ENCODE measurements around the gene NRM.
A peak's percentile ranks its signal among the peaks of the same experiment; 100 is the strongest.
"Not testable (repeated sequence)": the region's sequence is repeated elsewhere in the genome, so short reads cannot be mapped to it uniquely, and the experiment has no call there.

NRM gene

DNA sequence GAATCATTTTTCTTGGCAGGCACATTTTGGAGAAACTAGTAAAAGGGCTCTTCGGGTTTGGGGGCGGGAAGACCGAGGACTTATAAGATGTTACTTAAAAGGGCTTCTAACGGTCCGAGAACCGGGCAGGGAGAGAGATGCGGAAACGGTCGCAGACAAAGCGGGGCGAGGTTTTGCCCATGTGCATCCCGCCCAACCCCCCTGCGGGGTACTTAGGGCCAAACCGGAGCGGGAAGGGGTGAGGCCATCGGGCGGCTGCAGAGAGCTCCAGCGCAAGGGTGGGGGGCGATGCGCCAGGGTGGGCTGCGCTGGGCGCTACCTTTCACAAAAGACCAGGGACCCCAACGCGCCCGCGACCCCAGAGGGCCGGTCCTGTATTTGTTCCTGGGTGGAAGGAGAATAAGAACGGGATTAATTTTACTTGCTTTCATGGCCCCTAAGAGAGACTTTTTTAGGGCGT lies 30.0 kb upstream of the NRM start:
- DNase-seq (ENCODE audit: low spot score) = peak; percentile 42

DNA sequence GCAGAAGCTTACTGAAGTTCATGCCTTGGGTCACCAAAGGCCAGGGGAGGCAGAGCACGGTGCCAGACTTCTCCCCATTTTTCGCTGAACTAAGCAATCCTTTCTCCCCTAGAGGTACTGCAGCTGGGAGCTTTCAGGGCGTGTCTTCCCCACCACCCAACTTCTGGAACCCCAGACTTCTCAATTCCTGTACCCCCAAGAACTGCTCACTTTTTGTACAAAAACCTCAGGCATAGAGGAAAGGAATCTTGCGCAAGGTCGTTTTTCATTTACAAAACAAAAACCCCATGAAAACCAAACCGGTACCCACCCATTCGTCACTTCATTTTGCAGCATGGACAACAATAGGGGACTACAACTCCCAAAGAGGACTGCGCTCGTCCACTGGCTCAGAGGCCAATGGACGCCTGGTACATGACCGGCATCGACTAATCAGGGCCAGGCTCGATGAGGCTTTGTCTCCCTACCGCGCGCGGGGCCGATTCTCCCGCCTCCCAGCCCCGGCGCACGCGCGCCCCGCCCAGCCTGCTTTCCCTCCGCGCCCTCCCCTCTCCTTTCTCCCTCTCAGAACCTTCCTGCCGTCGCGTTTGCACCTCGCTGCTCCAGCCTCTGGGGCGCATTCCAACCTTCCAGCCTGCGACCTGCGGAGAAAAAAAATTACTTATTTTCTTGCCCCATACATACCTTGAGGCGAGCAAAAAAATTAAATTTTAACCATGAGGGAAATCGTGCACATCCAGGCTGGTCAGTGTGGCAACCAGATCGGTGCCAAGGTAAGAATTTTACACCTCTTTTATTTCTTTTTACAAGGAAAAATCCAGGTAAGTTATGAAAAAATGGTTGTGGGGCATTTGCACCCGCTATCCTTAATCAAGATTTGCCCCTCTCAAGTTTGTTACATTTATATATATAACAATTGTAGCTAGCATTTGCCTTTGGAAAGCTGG lies 29.3 kb upstream of the NRM start, which contains the start of gene TUBB:
Gene TUBB (plus strand): TSS at position 562 of the 947 bp plus-strand sequence. CDS start 155 bp downstream, at position 717.
- peak; percentile 96 for DNase-seq (ENCODE audit: low spot score)

DNA sequence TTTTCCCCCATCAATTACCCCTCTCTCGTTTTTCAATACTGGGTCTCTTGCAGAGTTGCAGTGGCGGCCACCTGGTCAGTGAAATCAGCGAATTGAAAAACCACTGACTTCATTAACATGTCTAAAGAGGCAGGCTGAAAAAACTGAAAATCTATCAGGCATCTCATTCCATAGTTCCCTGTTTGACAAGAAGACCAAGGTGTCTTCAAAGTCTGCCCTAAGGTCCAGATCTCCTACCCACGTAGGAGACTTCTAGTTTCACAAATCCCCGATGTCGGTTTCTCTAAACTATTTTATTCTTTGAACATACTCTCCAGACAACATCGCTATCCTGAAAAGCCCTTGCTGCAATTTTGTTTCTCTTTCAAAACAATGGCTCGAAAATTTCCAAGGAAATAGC lies 28.6 kb upstream of the NRM start:
- no peak for DNase-seq (ENCODE audit: low spot score)

DNA sequence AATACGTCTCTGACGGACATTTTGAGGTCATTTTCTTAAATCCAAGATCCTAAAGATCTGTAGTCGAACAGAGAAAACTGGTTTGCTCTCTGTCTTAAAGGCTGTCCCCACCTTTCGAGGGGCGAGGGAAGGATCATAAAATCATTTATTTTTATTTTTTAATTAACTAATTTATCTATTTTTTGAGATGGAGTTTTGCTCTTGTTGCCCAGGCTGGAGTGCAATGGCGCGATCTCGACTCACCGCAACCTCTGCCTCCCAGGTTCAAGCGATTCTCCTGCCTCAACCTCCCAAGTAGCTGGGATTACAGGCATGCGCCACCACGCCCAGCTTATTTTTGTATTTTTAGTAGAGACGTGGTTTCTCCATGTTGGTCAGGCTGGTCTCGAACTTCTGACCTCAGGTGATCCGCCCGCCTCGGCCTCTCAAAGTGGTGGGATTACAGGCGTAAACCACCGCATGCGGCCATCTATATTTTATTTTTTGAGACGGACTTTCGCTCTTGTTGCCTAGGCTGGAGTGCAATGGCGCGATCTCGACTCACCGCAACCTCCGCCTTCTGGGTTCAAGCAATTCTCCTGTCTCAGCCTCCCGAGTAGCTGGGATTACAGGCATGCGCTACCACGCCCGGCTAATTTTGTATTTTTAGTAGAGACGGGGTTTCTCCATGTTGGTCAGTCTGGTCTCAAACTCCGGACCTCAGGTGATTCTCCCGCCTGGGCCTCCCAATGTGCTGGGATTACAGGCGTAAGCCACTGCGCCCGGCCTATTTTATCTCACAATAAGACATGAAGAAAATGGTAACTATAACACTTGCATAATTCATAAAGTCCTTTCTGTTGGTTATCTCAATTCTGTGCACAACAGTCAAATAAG lies 27.3 kb upstream of the NRM start:
- not testable (repeated sequence) for DNase-seq (ENCODE audit: low spot score)

DNA sequence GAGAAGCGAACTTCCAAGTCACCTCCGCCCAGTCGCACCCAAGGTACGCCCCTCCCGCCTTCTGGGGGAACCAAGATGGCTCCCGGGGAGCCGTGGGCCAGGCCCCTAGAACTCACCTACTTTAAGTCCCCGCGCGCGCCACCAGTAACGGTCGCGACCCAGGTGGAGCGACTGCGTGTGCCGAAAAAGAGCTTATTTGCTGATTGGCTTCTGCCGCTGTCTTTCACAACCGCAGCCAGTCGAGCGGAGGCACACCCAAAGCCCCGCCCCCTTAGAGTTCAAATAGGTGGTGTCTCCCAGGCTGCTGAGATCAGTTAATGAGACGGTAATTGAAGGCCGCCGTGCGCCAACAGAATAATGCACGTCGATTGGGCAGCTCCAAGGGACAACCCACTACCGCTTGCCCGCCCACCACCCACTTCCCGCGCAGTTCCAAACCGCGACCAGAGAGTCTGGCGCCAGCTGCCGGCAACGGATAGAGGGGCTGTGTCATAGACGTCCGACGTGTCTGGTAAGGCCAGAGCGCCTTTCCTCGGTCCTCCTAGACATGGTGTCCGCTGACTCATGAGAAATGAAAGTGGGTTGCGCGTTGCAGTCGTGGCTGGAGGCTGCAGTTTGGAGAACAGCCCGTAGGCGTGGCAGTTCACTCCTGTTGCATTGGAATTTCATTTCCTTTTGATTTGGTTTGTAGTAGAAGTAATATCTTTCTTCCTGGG lies 26.5 kb upstream of the NRM start, which contains the start of gene MDC1:
Gene MDC1 (minus strand): TSS at position 153 of the 716 bp plus-strand sequence. CDS start 2,106 bp downstream, outside the sequence.
- DNase-seq (ENCODE audit: low spot score) = peak; percentile 100

DNA sequence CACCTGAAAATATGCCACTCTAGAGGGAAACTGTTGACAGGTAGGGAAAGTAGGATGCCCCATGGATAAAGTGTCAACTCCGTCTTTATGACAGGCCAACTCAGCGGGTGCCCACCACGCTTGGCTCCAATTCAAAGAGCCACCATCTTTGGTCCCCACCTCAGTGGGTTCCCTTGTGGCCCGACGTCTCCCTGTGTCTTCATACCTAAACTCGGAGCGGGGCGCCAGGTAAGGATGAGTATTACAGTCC lies 26.0 kb upstream of the NRM start:
- DNase-seq (ENCODE audit: low spot score) = no peak

DNA sequence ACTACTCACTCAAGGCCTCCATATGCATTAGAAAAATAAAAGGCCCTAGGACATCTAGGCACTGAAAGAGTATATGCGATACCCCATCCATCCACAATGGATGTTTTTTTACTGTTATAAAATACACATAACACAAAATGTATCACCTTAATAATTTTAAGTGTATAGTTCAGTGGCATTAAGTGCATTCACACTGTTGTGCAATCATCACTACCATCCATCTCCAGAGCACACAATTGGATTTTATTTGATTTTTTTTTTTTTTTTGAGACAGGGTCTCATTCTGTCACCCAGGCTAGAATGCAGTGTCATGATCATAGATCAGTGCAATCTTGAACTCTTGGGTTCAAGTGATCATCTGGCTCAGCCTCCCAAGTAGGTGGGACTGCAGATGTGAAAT lies 23.5 kb upstream of the NRM start:
- no peak for DNase-seq (ENCODE audit: low spot score)

DNA sequence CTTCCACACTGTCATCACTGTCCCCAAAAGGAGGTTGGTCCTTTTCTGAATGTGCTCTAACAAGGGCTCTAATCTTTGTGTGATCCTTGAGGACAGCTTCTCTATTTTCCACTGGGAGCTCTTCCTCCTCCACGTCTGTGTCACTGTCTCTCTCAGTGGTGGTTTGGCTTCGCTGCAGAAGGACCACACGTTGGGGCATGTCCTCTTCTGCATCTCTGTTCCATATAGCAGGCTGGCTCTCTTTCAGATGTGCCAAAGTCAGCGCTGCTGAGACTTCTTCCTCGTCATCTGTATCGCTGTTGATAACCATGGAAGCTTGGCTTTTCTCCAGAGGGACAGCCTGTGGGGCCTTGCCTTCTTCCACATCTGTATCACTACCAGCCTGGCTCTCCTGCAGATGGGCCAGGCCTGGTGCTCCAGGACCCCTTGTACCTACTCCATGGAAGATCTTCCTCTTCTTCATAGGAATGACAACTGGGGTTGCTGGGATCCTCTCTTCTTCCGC lies 21.7 kb upstream of the NRM start:
- DNase-seq (ENCODE audit: low spot score) = no peak

DNA sequence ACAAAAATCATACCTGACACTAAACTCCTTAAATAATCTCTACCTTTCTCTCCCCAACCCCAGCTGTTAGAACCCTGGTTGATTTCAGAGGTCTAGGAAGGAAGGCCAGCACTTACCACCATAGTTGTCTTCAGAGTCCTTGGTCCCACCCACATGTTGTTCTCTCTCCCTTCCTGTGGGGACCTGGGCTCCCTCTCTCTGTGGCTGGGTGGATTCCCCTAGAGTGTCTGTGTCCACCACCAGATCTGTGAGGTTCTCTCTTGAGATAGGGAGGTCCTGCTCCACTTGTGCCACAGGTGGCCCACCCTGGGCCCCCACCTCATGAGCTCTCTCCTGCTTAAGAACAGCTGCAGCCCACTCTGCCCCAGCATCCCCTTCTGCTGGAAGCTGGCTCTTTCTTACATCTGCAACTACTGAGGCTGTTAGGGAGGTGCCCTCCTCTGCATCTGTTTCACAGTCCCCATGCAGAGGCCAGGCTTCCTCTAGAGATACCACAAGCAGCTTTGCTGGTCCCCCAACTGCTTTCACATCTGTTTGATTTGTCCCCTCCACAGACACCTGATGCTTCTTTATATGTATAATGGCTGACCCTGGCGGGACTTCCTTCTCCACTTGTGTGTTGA lies 21.1 kb upstream of the NRM start:
- DNase-seq (ENCODE audit: low spot score) = no peak

DNA sequence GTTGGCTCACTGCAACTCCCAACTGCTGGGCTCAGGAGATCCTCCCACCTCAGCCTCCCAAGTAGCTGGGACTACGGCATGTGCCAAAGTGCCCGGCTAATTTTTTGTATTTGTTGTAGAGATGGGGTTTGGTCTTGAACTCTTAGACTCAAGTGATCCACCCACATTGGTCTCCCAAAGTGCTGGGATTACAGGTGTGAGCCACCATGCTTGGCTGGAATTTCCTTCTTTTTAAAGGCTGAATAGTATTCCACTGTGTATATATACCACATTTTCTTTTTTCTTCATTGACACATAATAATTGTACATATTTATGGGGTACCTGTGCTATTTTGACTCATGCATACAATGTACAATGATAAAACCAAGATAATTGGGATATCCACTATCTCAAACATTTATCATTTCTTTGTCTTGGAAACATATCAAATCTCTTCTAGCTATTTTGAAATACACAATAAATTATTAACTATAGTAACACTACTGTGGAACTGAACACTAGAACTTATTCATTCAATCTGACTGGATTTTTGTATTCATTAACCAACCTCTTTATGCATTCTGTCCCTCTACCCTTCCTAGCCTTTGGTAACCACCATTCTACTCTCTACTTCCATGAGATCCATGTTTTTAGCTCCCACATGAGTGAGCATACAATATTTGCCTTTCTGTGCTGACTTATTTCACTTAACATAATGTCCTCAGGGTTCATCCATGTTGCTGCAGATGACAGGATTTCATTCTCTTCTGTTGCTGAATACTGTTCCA lies 18.5 kb upstream of the NRM start:
- no peak for DNase-seq (ENCODE audit: low spot score)

DNA sequence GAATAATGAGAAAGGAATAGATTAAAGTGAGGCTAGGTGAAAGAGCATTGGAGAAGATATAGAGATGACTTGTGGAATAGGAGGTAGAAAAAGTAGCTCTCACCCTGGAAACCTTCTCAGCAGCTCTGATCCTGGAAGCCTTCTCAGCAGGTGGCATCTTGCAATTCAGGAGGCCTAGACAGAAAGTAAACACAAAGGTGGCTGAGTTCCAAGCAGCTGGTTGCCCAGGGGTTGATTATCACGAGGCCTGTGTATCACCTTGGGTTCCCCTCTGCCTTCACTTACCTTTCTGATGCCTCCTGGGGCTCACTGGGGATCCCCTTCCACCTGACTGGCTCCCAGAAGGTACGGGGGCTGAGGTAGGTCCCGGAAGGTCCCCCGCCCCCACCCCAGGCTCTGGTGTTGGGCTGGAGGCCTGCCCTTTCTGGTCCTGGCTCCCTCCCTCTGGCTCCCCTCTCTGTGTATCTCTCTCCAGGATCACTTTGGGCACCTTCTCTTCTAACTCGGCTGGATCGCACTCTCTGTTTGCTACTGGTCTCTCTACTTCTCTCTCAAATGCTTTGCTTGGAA lies 16.6 kb upstream of the NRM start:
- DNase-seq (ENCODE audit: low spot score) = no peak

DNA sequence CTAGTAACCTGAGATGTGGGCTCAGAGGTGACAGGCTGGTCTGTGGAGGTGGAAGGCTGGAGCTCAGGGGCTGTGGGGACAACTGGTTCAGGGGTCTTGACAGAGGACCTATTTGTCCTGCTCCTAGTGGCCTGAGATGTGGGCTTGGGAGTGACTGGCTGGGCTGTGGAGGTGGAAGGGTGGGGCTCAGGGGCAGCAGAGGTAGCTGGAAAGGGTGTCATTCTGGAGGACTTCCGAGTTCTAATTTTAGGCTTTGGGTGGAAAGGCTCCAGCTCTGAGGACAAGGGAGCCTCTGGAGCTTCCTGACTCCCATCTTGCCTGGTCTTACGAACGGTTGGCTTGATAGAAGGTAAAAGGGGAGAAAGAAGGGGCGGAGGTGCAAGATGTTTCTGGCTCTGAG lies 14.8 kb upstream of the NRM start:
- no peak for DNase-seq (ENCODE audit: low spot score)

DNA sequence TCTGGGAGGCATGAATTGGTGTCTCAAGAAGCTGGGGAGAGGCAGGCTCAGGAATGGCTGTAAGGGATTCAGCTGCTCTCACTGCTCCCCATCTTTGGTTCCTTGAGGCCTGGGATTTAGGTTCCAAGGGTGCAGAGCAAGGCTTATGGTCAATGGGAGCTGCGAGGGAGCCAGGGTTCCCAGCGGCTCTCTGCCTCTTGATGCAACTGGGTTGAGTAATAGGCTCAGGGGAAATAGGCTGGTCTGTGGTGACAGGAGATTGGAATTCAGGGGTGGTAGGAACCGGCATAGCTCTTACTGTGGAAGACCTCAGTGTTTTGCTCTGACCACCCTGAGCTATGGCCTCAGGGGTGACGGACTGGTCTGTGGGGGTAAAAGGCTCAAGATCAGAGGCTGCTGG lies 13.0 kb upstream of the NRM start:
- DNase-seq (ENCODE audit: low spot score) = no peak

DNA sequence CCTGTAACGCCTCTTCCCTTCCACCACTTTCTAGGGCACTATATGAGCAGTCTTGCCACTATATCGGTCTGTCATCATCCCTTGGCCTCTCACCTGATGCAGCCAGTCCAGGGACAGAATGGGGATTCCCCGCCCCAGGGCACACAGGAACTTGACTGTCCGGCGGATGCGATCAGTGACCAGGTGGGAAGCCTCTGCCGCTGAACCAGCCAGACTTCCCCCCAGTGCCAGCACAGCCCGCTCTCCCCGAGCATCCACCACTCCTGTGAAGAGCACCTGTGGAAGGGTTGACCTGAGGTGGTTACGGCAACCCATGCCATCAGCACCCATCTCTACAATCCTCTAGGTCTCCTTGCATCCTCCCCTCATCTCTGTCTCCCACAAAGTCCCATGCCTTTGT lies 12.2 kb upstream of the NRM start:
- DNase-seq (ENCODE audit: low spot score) = no peak

DNA sequence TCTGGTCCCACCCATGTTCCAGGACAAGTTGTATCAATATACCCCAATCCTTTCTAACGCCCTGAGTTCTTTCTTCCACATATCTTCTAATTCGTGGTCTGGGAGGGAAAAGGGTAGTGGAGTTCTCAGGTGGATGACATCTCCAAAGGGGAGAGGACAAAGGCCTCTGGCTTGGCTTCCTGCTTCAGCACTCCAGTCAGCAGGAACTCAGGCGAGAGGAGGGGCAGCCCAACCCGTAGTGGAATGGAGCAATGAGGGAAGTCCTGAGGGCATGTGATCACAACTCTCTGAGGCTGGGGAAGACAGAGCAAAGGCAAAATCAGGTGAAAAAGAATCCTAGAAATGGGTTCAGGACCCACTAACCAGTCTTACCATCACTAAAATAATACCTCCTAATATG lies 9.6 kb upstream of the NRM start:
- DNase-seq (ENCODE audit: low spot score) = no peak

DNA sequence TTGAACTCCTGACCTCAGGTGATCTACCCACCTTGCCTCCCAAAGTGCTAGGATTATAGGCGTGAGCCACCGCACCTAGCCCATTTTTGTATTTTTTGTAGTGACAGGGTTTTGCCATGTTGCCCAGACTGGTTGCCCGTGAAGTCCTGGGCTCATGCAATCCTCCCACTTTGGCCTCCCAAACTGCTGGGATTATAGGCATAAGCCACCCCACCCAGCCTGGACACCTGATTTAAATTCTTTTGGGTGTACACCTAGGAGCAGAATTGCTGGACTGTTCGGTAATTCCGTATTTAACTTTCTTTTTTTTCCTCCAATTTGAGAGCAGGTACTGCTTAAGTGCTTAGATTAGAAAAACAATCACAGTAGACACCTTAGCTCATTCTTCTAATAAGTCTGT lies 5.6 kb upstream of the NRM start:
- DNase-seq (ENCODE audit: low spot score) = no peak

DNA sequence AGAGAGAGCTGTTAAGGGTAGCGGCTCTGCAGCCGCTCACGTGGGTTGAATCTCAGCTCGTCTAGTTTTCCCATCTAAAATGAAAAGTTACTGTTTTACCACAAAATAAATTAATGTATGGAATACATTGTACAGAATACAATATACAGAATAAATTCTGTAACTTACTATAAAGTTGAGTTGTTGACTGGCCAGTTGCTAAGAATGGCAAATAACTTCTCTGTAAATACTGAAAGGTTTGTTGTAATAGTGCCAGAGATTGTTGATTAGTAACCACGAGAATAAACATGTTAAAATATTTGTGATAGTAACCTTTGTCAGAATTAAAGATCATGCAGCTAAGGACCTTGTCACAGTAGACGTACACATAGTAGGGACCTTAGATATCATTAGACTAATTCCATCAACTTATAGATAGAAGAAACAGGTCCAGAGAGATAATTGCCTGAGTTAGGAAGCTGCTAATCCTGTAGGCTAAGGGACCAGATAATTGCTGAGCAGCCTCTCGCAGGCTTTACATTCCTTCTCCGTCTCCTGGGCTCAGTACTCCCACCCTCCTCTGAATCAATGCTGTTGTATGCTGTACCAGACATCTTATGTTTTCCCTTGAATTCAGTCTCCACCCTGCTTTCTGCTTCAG lies 544 bp upstream of the NRM start:
- DNase-seq (ENCODE audit: low spot score) = no peak

DNA sequence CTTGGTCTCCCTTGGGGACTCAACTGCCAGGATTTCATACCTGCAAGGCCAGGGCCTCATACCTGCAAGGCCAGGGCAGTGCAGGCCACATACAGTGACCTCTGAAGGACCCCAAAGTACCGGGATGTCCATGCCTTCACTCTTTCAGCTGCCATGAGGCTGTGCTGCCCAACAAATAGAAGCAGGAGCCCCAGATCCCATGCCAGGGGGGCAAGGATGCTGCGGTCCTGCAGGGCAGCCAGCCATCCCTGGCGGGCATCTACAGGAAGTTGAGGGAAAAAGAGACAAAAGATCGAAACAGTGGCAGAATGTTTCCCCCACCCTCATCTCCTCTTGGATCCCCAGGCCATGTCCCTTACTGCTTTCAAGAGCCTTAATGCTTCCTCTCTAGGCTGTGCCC lies 799 bp downstream of the NRM start:
- DNase-seq (ENCODE audit: low spot score) = no peak

DNA sequence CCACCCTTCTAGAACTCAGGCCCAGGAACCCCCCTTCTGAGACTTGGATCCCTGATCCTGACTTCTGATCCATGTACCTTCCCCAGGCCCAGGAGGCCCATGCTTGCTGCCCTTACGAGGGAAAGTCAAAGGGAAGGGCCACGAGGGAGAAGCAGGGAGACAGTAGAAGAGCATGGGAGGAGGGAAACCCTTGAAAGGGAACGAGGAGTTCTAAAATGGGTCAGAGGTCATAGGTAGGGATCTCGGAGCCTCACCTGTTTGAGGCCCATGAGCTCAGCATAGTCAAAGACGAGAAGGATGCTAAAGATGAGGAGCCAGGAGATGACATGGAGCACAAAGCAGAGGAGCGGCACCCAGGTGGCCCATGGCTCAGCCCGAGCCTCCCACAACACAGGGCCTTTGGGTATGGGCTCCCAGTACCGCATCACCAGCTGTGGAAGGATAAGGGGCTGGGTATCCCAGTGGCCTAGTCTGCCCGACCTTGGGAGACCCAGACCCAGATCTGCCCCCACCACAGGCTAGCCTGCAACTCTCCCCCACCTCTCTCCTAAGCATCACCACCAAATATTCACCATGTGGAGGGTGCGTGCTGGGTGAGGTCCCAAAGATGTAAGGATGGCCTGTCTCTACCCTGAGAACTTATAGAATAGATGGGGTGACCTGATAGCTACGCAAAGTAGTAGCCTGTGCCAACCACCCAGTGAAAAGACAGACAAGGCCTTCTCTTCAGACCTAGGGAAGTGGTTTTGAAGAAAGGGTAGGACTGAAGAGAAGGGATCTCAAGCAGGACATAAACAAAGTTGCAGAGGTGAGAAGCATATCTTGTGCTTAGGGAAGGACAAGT lies 1.5 kb downstream of the NRM start:
- no peak for DNase-seq (ENCODE audit: low spot score)

Measured in CD4-positive, alpha-beta T cell treated with Interleukin-6 at 100 ng/mL for 8 hours (primary cell).